ENCODE data around the gene RPL4.

- TF ChIP-seq POLR2A (IDR thresholded peaks at IDR 0.05; ENCODE audit: low read length) = no peak
- no peak for TF ChIP-seq GATA1 (IDR thresholded peaks at IDR 0.05; ENCODE audit: low read depth, low read length)
These were observed 20.2 kb upstream of the RPL4 start for GRCh38 chr15:66524838-66525237.

Data from erythroblast (primary cell).